GM23338 (cell line): ENCODE data around the gene CACNA1C. TPM values are rescaled to one million over a fixed set of nuclear protein-coding genes. Genes with fewer than 3 reads are reported as not detected.

Experiments
- ATAC-seq: fragments of 200-7000 bp; cut with Tn5 transposase; 3 replicates; pipeline ENCODE4 v1.9.1; 2020
- DNase-seq: peaks from one replicate; pipeline ENCODE4 v3.0.0-alpha.2; 2015; ENCODE audit warnings: low spot score
- H2AFZ ChIP-seq: fragments of 200-600 bp; sonication (generic); 2 replicates; pipeline ENCODE4 v1.8.0; 2016; ENCODE audit warnings: antibody characterized with exemption, mild to moderate bottlenecking, moderate library complexity
- H3F3A ChIP-seq: fragments of 200-600 bp; sonication (generic); replicated peaks from 2 replicates; pipeline ENCODE4 v1.8.0; 2017; ENCODE audit warnings: antibody characterized with exemption, mixed run types, low read depth
- H3K27ac ChIP-seq: fragments of 200-600 bp; sonication (generic); 2 replicates; pipeline ENCODE4 v1.6.1; 2016; ENCODE audit warnings: low read depth
- H3K27me3 ChIP-seq: fragments of 200-600 bp; sonication (generic); 2 replicates; pipeline ENCODE4 v1.8.0; 2016; ENCODE audit warnings: mild to moderate bottlenecking, mixed run types, moderate library complexity; ENCODE audit not compliant: insufficient read depth
- H3K36me3 ChIP-seq: fragments of 200-600 bp; sonication (generic); 2 replicates; pipeline ENCODE4 v1.8.0; 2016; ENCODE audit warnings: mild to moderate bottlenecking; ENCODE audit not compliant: insufficient read depth
- H3K4me1 ChIP-seq: fragments of 200-600 bp; sonication (generic); 2 replicates; pipeline ENCODE4 v1.8.0; 2016; ENCODE audit warnings: mild to moderate bottlenecking, moderate library complexity; ENCODE audit not compliant: insufficient read depth
- H3K4me2 ChIP-seq: fragments of 200-600 bp; sonication (generic); 2 replicates; pipeline ENCODE4 v1.7.1; 2017; ENCODE audit warnings: mixed run types
- H3K4me3 ChIP-seq: fragments of 200-600 bp; sonication (generic); 2 replicates; pipeline ENCODE4 v1.6.1; 2016; ENCODE audit warnings: mixed run types
- H3K79me2 ChIP-seq: fragments of 200-600 bp; sonication (generic); replicated peaks from 2 replicates; pipeline ENCODE4 v1.8.0; 2017; ENCODE audit warnings: mild to moderate bottlenecking; ENCODE audit not compliant: insufficient read depth
- H3K9me2 ChIP-seq: fragments of 200-600 bp; sonication (generic); 2 replicates; pipeline ENCODE4 v1.8.0; 2017; ENCODE audit not compliant: insufficient read depth
- H4K20me1 ChIP-seq: fragments of 200-600 bp; sonication (generic); replicated peaks from 2 replicates; pipeline ENCODE4 v1.8.0; 2017; ENCODE audit warnings: mild to moderate bottlenecking; ENCODE audit not compliant: insufficient read depth
- H3K27ac Mint-ChIP-seq: 2 replicates; pipeline ENCODE4 v1.8.0; 2020; ENCODE audit warnings: inconsistent platforms, mild to moderate bottlenecking, moderate library complexity, mixed read lengths
- H3K27me3 Mint-ChIP-seq: 3 replicates; pipeline ENCODE4 v1.8.0; 2022; ENCODE audit warnings: low read depth, mild to moderate bottlenecking, moderate library complexity, mixed read lengths, inconsistent platforms; ENCODE audit not compliant: insufficient read depth, poor library complexity
- H3K36me3 Mint-ChIP-seq: 3 replicates; pipeline ENCODE4 v1.8.0; 2021; ENCODE audit warnings: low read depth, mild to moderate bottlenecking, inconsistent platforms, moderate library complexity, mixed read lengths
- H3K4me1 Mint-ChIP-seq: 3 replicates; pipeline ENCODE4 v1.8.0; 2020; ENCODE audit warnings: mild to moderate bottlenecking, inconsistent platforms, mixed read lengths
- H3K4me3 Mint-ChIP-seq: 3 replicates; pipeline ENCODE4 v1.8.0; 2021; ENCODE audit warnings: moderate library complexity, mild to moderate bottlenecking, inconsistent platforms, mixed read lengths
- H3K9me3 Mint-ChIP-seq: 3 replicates; pipeline ENCODE4 v1.8.0; 2020; ENCODE audit warnings: moderate library complexity, mild to moderate bottlenecking, inconsistent platforms, mixed read lengths
- CREB1 ChIP-seq: fragments of 250-450 bp; sonication (Bioruptor Pico); IDR thresholded peaks from 2 replicates; pipeline ENCODE4 v1.5.0; 2020; ENCODE audit warnings: low read depth, mild to moderate bottlenecking, moderate library complexity
- CTCF ChIP-seq, 2 experiments: fragments of 200-600 bp in 1 of 2; sonication (generic) in 1 of 2; conservative IDR thresholded peaks; 2 replicates each; pipeline versions ENCODE4 v1.5.1 to v1.6.1; 2016 to 2017; ENCODE audit warnings: antibody characterized with exemption in 2 of 2, low read depth in 2 of 2, mild to moderate bottlenecking in 2 of 2, moderate library complexity in 1 of 2
- ETS1 ChIP-seq: IDR thresholded peaks from 2 replicates; pipeline ENCODE4 v1.6.1; 2016; ENCODE audit warnings: antibody characterized with exemption
- EZH2 ChIP-seq: fragments of 200-600 bp; sonication (generic); IDR thresholded peaks from one replicate; pipeline ENCODE4 v1.8.0; 2017; ENCODE audit warnings: antibody characterized with exemption, mild to moderate bottlenecking, low read depth; ENCODE audit not compliant: unreplicated experiment
- EZH2phosphoT487 ChIP-seq: fragments of 200-600 bp; sonication (generic); IDR thresholded peaks from one replicate; pipeline ENCODE4 v1.8.1; 2018; ENCODE audit warnings: antibody characterized with exemption; ENCODE audit not compliant: unreplicated experiment
- JUNB ChIP-seq: IDR thresholded peaks from one replicate; pipeline ENCODE4 v1.6.1; 2016; ENCODE audit warnings: antibody characterized with exemption; ENCODE audit not compliant: unreplicated experiment
- NANOG ChIP-seq: IDR thresholded peaks from 2 replicates; pipeline ENCODE4 v1.6.1; 2016; ENCODE audit warnings: antibody characterized with exemption, borderline replicate concordance
- POLR2AphosphoS5 ChIP-seq: IDR thresholded peaks from 2 replicates; pipeline ENCODE4 v1.6.1; 2016; ENCODE audit warnings: antibody characterized with exemption, low read depth
- REST ChIP-seq: IDR thresholded peaks from one replicate; pipeline ENCODE4 v1.6.1; 2018; ENCODE audit warnings: antibody characterized with exemption; ENCODE audit not compliant: unreplicated experiment
- STAT1 ChIP-seq: IDR thresholded peaks from one replicate; pipeline ENCODE4 v1.6.1; 2016; ENCODE audit warnings: antibody characterized with exemption; ENCODE audit not compliant: unreplicated experiment
- ZNF114 ChIP-seq: fragments of 250-450 bp; sonication (Bioruptor Pico); IDR thresholded peaks from 2 replicates; pipeline ENCODE4 v1.5.0; 2020; ENCODE audit warnings: mild to moderate bottlenecking, moderate library complexity
- ZNF331 ChIP-seq: fragments of 250-450 bp; sonication (Bioruptor Pico); IDR thresholded peaks from 2 replicates; pipeline ENCODE4 v1.5.0; 2020; ENCODE audit warnings: low read depth, mild to moderate bottlenecking, moderate library complexity
- ZNF462 ChIP-seq: fragments of 250-450 bp; sonication (Bioruptor Pico); IDR thresholded peaks from 2 replicates; pipeline ENCODE4 v1.5.0; 2020; ENCODE audit warnings: mild to moderate bottlenecking, moderate library complexity
- polyA plus RNA-seq: library from polyadenylated mRNA; unstranded; fragments of >200 nt; fragmentation: Nextera tagmentation; extraction: Ambion mirVana; gene quantifications from 2 replicates; pipeline ENCODE4 v1.2.1, GENCODE V29; 2016
- total RNA-seq: library from RNA; depleted of rRNA; stranded (reverse); fragments of >200 nt; shearing (Covaris generic); gene quantifications from 2 replicates; pipeline ENCODE4 v1.2.3, GENCODE V29; 2014

The CACNA1C gene
- total and polyA plus RNA-seq, 2 experiments from 2014 or later = 0.78 to 2.1 TPM

- Mint-ChIP-seq H3K36me3 (peaks cover 3% of the 10 kb centered on the region; the same call in 1 of the 3 replicates), H3K9me3 (peaks cover 13% of the 10 kb centered on the region; the same call in 2 of the 3 replicates), H3K4me3 (no peak overlapping the region), H3K27me3 (no peaks in the 10 kb centered on the region), H3K27ac (no peak overlapping the region), H3K4me1 (peaks cover 12% of the 10 kb centered on the region; the same call in 2 of the 3 replicates)
- peaks cover 3% of the 10 kb centered on the region; the same call in 1 of the 2 replicates for H3K4me1 ChIP-seq
- no peak overlapping the region for H2AFZ ChIP-seq
- no peak overlapping the region for H3K4me3 ChIP-seq
- ATAC-seq (no peak), DNase-seq (no peak)
- no peaks in the 10 kb centered on the region for H3K9me2 ChIP-seq
- H3K27ac ChIP-seq = no peak overlapping the region
- peaks cover 3% of the 10 kb centered on the region for H3F3A ChIP-seq
- no peaks in the 10 kb centered on the region for H3K79me2 ChIP-seq
- no peaks in the 10 kb centered on the region for H3K36me3 ChIP-seq
- no peak overlapping the region for H3K4me2 ChIP-seq
- H4K20me1 ChIP-seq = no peaks in the 10 kb centered on the region
- no peaks in the 10 kb centered on the region for H3K27me3 ChIP-seq
- TF ChIP-seq NANOG = no peak
- no peak for TF ChIP-seq ZNF114 (CRISPR knock-in tag)
- TF ChIP-seq POLR2AphosphoS5 = no peak
- no peak for TF ChIP-seq ZNF331
- TF ChIP-seq ETS1 = no peak
- TF ChIP-seq STAT1 = no peak
- no peak for TF ChIP-seq REST
- TF ChIP-seq CTCF (conservative IDR thresholded peaks at IDR 0.05; ENCODE audit: low read depth in 2 of 2) = no peak
- TF ChIP-seq JUNB = no peak
- no peak for TF ChIP-seq EZH2
- TF ChIP-seq CREB1 (CRISPR knock-in tag) = no peak
- no peak for TF ChIP-seq ZNF462 (CRISPR knock-in tag)
- no peak for TF ChIP-seq EZH2phosphoT487
These were observed 204.1 kb downstream of the CACNA1C start for GRCh38 chr12:2256915-2257314.
